Femur (tissue), 1 donor: ENCODE measurements around the gene AFG1L.
"Not testable (repeated sequence)": the region's sequence is repeated elsewhere in the genome, so short reads cannot be mapped to it uniquely, and the experiment has no call there.

ENCODE experiments used
- DNase-seq: peaks from one replicate; pipeline ENCODE4 v3.0.0-alpha.2; 2017

Gene AFG1L

DNA sequence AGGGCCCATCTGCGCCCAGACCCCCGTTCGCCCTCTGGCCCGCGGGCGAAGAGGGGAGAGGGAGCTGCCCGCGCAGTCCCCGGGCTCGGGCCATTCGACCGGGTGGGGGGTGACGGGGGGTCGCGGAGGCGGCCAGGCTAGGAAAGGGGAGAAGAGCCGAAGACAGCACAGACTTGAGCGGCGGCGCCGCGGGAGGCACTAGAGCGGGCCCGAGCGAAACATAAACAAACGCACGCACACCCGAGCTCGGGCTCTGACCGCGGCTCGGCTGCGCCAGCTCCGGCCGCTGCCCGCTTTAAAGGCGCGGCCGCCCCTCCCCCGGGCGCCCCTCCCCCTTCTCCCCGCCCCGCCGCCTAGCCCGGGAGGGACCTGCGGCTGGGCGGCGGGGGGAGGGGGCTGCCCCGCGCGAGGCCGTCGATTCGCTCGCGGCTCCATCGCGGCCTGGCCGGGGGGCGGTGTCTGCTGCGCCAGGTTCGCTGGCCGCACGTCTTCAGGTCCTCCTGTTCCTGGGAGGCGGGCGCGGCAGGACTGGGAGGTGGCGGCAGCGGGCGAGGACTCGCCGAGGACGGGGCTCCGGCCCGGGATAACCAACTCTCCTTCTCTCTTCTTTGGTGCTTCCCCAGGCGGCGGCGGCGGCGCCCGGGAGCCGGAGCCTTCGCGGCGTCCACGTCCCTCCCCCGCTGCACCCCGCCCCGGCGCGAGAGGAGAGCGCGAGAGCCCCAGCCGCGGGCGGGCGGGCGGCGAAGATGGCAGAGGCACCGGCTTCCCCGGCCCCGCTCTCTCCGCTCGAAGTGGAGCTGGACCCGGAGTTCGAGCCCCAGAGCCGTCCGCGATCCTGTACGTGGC lies 265.8 kb downstream of the AFG1L start, which contains the start of gene FOXO3:
Gene FOXO3 (plus strand): TSS at position 455 of the 846 bp plus-strand sequence. CDS start 292 bp downstream, at position 747.
- peak; percentile 93 for DNase-seq

- DNase-seq = not testable (repeated sequence)
Observed at GRCh38 chr6:108561309-108561647, 266.4 kb downstream of the AFG1L start.

GRCh38 chr6:108561742-108562502 lies 267.1 kb downstream of the AFG1L start:
- peak; percentile 47 for DNase-seq

GRCh38 chr6:108562503-108562993 lies 267.7 kb downstream of the AFG1L start:
- peak; percentile 61 for DNase-seq

GRCh38 chr6:108563292-108563691 lies 268.4 kb downstream of the AFG1L start:
- no peak for DNase-seq

- no peak for DNase-seq
Observed at GRCh38 chr6:108564178-108564577, 269.3 kb downstream of the AFG1L start.

DNA sequence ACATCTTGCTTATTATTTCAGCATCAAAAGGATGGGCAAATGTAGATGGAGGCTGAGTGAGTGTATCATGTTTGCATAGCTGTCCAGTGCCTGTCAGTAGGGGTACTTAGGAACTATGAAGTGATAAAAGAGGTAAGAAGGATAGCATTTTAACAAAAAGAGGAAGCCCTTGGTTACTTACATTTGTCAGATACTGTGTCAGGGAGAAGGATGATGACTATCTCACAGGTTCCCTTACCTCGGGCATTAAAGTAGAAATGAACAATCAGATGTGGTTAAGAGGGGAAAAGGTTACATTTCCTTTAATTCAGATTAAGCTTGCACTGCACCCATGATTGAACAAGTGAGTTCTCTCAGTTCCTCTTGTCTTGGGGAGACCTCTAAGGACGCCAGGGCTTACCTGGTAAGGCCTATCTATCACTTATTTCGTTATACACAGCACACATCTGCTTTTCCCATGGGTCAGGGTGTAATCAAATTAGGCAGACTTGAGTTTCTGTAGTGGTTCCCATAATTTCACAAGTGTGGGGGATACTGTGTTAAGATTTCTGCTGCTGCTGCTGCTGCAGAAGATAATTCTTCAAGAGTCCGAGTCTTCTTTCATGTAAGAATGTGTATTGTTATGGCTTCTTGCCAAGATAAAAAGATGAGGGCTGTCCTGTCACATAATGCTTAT lies 270.4 kb downstream of the AFG1L start:
- DNase-seq = no peak

GRCh38 chr6:108565893-108566292 lies 271.0 kb downstream of the AFG1L start:
- peak; percentile 52 for DNase-seq

DNA sequence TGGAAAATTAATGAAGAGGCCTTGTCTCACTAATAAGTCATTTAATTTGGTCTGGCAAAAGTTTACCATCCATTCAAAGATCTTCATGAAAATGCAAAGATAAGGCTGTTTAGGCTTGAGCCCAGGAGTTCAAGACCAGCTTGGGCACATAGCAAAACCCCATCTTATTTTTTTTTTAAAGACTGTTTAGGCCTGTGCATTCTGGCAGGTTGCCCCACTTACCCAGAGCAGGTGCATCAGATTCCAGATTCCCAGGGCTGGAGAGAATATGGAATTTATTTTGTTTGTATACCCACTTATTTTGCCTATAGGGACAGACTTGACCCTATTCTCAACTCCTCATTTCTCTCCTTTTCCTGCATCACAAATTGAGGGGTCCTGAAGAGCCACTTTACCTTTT lies 271.6 kb downstream of the AFG1L start:
- no peak for DNase-seq

DNA sequence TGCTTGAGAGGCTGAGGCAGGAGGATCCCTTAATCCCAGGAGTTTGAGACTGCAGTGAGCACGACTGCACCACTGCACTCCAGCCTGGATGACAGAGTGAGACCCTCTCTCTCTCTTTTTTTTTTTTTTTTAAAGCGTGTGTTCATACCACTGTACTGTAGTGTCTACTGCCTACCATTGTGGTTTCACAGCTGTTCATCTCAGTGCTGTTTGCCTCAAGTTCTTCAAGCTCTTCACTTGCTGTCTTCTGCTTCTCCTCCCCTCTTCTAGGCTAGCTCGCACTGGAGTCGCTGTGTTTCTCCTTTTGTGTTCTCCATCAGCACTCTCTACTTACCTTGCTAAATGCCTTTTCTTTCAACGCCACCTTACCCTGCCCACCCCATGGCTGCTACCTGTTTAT lies 273.2 kb downstream of the AFG1L start:
- DNase-seq = no peak

DNA sequence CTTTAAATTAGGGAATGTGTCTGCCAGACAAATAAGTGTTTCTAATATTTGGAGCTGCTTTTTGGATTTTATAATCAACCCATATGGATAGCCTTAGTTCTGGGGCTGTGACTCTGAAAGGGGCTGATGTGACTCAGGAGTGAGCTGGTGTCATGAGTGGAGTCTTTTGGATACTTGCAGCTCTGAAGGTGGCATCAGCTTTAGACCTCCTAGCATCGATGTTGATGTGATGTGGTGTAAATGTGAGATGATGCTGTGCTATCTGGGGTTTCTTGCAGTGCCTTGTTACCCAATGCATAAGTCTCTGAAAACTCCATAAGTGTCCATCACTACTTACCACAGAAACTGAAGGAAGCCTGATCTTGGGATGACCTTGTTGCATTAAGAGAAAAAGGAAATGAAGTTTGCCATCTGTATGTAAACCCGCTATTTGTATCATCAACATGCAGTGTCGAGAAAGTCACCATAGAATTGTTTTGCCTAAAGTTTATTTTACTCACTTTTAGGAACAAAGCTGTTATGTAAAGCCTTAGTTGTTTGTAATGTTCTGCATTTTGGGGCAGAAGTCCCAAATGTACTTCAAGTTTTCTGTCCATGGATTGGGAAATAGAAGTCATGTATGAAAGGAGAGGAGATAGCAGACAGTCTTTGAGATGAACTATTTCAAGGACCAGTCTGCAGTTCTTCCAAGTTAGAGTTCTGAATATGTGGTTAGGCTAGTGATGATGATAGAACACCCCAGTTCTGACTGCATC lies 273.9 kb downstream of the AFG1L start:
- DNase-seq = no peak

DNA sequence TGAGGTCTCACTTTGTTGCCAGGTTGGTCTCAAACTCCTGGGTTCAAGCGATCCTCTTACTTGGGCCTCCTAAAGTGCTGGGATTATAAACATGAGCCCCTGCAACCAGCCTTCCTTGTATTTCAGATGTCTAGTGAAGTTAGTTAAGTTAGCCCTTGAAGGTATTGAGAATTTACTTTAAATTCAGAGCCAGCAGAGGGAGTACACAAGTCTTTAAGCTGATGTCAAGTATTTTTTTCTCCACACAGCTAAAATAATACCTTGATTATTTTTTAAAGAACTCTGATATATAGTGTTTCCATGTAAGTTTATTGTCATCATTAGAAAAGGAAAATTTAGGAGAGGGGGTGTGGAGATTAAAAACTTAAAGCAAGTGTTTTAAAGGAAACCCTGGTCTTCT lies 275.7 kb downstream of the AFG1L start:
- DNase-seq = no peak

DNA sequence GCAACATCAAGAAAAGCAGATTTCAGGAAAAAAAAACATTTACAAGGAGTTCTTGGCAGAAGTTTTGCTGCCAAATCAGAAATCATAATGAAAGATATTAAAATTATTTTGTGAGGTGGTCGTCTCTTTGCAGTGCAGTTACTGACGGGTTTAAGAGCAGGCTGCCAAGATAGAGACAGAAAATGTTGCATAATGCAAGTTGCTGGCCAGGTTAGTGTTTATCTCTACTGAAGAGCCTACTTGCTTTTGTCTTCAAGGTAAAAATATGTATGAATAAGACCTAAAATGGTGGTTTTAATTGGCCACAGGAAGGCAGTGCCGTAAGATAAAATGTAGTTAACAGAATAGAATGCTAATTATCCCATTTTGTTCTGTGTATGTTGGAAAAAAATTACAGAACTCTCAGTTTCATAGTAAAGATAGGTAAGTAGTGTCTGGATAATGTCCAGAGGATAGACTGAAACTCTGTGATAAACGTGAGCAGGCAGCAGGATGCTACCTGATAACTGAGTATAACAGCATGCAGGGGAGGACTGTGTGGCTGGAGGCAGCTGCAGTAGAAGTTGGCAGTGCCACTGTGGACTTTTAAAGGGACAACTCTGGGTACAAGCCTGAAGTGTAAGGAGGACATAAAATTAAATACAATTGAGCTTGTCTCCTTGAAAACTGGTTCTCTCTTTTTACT lies 279.7 kb downstream of the AFG1L start:
- DNase-seq = no peak
